Sigmoid colon (tissue), 4 donors: ENCODE data around the gene FBXL15.

Experiments
- CTCF ChIP-seq, 4 experiments: fragments of 450-650 bp in 3 of 4; fragments of 200-600 bp in 1 of 4; IDR thresholded peaks; one replicate each; pipeline ENCODE4 v1.5.1; 2016 to 2019; ENCODE audit warnings: antibody characterized with exemption in 4 of 4, mild to moderate bottlenecking in 3 of 4, moderate library complexity in 2 of 4
- EP300 ChIP-seq, 4 donors: sonication (generic); formaldehyde crosslinking; IDR thresholded peaks; one replicate each; pipeline ENCODE4 v1.6.1; 2017; ENCODE audit warnings: antibody characterized with exemption in 4 of 4

- TF ChIP-seq EP300 (IDR thresholded peaks at IDR 0.05) (no peak), CTCF (IDR thresholded peaks at IDR 0.05) (no peak)
Measured at GRCh38 chr10:102450124-102450373, 29.4 kb downstream of the FBXL15 start.
